PC-9 (cell line): ENCODE measurements around the gene HS3ST4.

Source experiments
- CTCF ChIP-seq: fragments of 200-600 bp; sonication (generic); conservative IDR thresholded peaks from 2 replicates; pipeline ENCODE4 v1.6.1; 2017; ENCODE audit warnings: mixed run types, antibody characterized with exemption, mild to moderate bottlenecking, moderate library complexity
- EZH2 ChIP-seq: fragments of 200-600 bp; sonication (generic); IDR thresholded peaks from 2 replicates; pipeline ENCODE4 v1.8.0; 2017; ENCODE audit warnings: antibody characterized with exemption, low read depth

DNA sequence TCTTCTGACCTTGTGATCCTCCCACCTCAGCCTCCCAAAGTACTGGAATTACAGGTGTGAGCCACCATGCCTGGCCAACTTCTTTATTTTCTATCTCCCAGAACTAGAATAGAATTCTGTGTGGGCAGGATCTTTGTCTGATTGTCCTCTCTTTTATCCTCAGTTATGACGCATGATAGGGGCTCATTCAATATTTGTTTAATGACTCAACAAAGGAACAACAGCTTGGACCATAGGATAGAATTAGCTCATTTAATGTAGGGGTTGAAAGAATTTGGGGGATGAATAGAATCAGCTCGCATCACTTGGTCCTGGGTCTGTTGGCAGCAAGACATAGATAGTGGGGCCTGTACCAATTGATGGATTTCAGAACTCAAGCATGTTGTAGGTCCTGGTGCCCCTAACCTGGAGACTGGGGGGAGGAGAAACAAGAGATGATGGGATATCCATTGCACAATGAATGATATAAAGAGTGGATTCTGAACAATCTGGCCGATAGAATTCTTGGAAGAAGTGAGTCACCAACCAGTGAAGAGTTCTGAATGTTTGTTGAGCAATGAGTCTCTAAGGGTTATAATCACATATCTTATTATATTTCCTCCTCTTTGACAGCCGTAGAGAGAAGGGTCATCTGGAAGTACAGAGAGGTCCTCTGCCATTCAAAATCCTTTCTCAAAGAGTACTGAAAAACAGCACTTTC, 250.2 kb downstream of the HS3ST4 start:
- TF ChIP-seq EZH2 (no peak), CTCF (no peak)
